DMS79 (cell line): ENCODE data around the gene TNIK.

Experiments used
- DNase-seq: peaks from one replicate; lab custom pipeline; 2025; lab: John Stamatoyannopoulos, UW

TNIK gene

GRCh38 chr3:171088964-171089754 is 371.0 kb downstream of the TNIK start:
- peak; percentile 28 for DNase-seq

GRCh38 chr3:171088496-171088895 is 371.7 kb downstream of the TNIK start:
- no peak for DNase-seq

- peak; percentile 2 for DNase-seq
Measured at GRCh38 chr3:171086914-171087313, 373.3 kb downstream of the TNIK start.

- no peak for DNase-seq
Measured at GRCh38 chr3:171077261-171077660, 382.9 kb downstream of the TNIK start.

GRCh38 chr3:171072432-171072831 is 387.8 kb downstream of the TNIK start:
- no peak for DNase-seq

GRCh38 chr3:171068658-171069057 is 391.5 kb downstream of the TNIK start:
- DNase-seq = no peak

GRCh38 chr3:171066206-171066605 is 394.0 kb downstream of the TNIK start:
- DNase-seq = no peak

- no peak for DNase-seq
Measured at GRCh38 chr3:171065732-171066131, 394.5 kb downstream of the TNIK start.

GRCh38 chr3:171064461-171064860 is 395.7 kb downstream of the TNIK start:
- no peak for DNase-seq

- DNase-seq = no peak
Measured at GRCh38 chr3:171061749-171062148, 398.5 kb downstream of the TNIK start.

- DNase-seq = no peak
Measured at GRCh38 chr3:171059978-171060377, 400.2 kb downstream of the TNIK start.

- DNase-seq = no peak
Measured at GRCh38 chr3:171058873-171059603, 401.2 kb downstream of the TNIK start.

- no peak for DNase-seq
Measured at GRCh38 chr3:171058058-171058457, 402.1 kb downstream of the TNIK start.

GRCh38 chr3:171057072-171057471 is 403.1 kb downstream of the TNIK start:
- no peak for DNase-seq

GRCh38 chr3:171056528-171056927 is 403.7 kb downstream of the TNIK start:
- no peak for DNase-seq

GRCh38 chr3:171055336-171056178 is 404.6 kb downstream of the TNIK start:
- DNase-seq = no peak

- no peak for DNase-seq
Measured at GRCh38 chr3:171054921-171055320, 405.3 kb downstream of the TNIK start.

- no peak for DNase-seq
Measured at GRCh38 chr3:171054231-171054630, 406.0 kb downstream of the TNIK start.

- DNase-seq = no peak
Measured at GRCh38 chr3:171049861-171050444, 410.3 kb downstream of the TNIK start.

GRCh38 chr3:171046760-171047159 is 413.4 kb downstream of the TNIK start:
- DNase-seq = no peak

- no peak for DNase-seq
Measured at GRCh38 chr3:171044835-171045793, 415.1 kb downstream of the TNIK start.
